ENCODE data around the gene ACAP3.

Gene ACAP3

GRCh38 chr1:1246577-1247340, 61.0 kb downstream of the ACAP3 start, which contains the start of gene C1QTNF12:
TSS of gene C1QTNF12 (minus strand) at chr1:1246722. CDS start at chr1:1246690, 32 bp downstream.
- DNase-seq (ENCODE audit: low read depth): no peak
- TF ChIP-seq CTCF (IDR thresholded peaks at IDR 0.05; ENCODE audit: control insufficient read depth, extremely low read depth, insufficient read depth): no peak
- no peak within 1 kb of the TSS for H3K4me3 ChIP-seq (ENCODE audit: low read depth, low read length)

- no peak for TF ChIP-seq CTCF (IDR thresholded peaks at IDR 0.05; ENCODE audit: control insufficient read depth, extremely low read depth, insufficient read depth)
- DNase-seq (ENCODE audit: low read depth): no peak
- no peak overlapping the region for H3K4me3 ChIP-seq (ENCODE audit: low read depth, low read length)
These were observed 61.7 kb downstream of the ACAP3 start for GRCh38 chr1:1245817-1246576.

GRCh38 chr1:1245178-1245816, 62.4 kb downstream of the ACAP3 start:
- H3K4me3 ChIP-seq (ENCODE audit: low read depth, low read length): no peak overlapping the region
- TF ChIP-seq CTCF (IDR thresholded peaks at IDR 0.05; ENCODE audit: control insufficient read depth, extremely low read depth, insufficient read depth): no peak
- DNase-seq (ENCODE audit: low read depth): no peak

- no peak for DNase-seq (ENCODE audit: low read depth)
- no peak for TF ChIP-seq CTCF (IDR thresholded peaks at IDR 0.05; ENCODE audit: control insufficient read depth, extremely low read depth, insufficient read depth)
- H3K4me3 ChIP-seq (ENCODE audit: low read depth, low read length): no peak overlapping the region
These were observed 63.4 kb downstream of the ACAP3 start for GRCh38 chr1:1244192-1244811.

GRCh38 chr1:1243807-1244191, 63.9 kb downstream of the ACAP3 start:
- no peak for TF ChIP-seq CTCF (IDR thresholded peaks at IDR 0.05; ENCODE audit: control insufficient read depth, extremely low read depth, insufficient read depth)
- no peak for DNase-seq (ENCODE audit: low read depth)
- H3K4me3 ChIP-seq (ENCODE audit: low read depth, low read length): no peak overlapping the region

- no peak overlapping the region for H3K4me3 ChIP-seq (ENCODE audit: low read depth, low read length)
- no peak for TF ChIP-seq CTCF (IDR thresholded peaks at IDR 0.05; ENCODE audit: control insufficient read depth, extremely low read depth, insufficient read depth)
- no peak for DNase-seq (ENCODE audit: low read depth)
These were observed 64.5 kb downstream of the ACAP3 start for GRCh38 chr1:1243266-1243660.
